ENCODE measurements around the gene RNF130. TPM values are rescaled to one million over a fixed set of nuclear protein-coding genes. Genes with fewer than 3 reads are reported as not detected.

The RNF130 gene
- polyA plus RNA-seq, 1 experiment, result 32.7 TPM

DNA sequence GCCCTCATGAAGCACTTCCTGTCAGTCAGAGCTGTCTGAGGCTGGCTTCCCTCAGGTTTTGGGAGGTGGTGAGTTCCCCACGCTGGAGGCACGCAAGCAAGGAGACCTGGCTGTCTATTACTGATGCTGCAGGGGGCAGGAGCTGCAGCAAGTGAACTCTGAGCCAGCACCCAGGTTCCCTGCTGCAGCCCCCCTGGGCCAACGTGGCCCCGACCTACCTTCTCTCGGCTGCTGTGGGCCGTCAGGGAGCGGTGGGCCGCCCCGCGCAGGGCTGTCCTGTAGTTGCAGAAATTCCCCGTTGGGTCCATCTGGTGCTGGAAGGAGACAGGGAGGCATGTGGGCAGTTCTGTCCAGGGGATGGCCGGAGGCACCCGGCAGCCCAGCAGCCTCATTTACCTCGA lies 46.8 kb upstream of the RNF130 start:
- no peak for TF ChIP-seq CTCF (IDR thresholded peaks at IDR 0.05; ENCODE audit: insufficient read depth, low read depth, low read length)
- Histone ChIP-seq H3K36me3 (ENCODE audit: control insufficient read depth, insufficient read depth, low read length) (no peaks in the 10 kb centered on the region), H3K27me3 (ENCODE audit: control insufficient read depth, insufficient read depth, low read length) (no peaks in the 10 kb centered on the region), H3K4me3 (ENCODE audit: low read depth, low read length) (no peak overlapping the region)
- ChIA-PET CTCF (no interaction called here), POLR2A (no interaction called here)
- DNase-seq (ENCODE audit: low read depth), result no peak

- no peaks in the 10 kb centered on the region for H3K36me3 ChIP-seq (ENCODE audit: control insufficient read depth, insufficient read depth, low read length)
- H3K27me3 ChIP-seq (ENCODE audit: control insufficient read depth, insufficient read depth, low read length), result no peaks in the 10 kb centered on the region
- TF ChIP-seq CTCF (IDR thresholded peaks at IDR 0.05; ENCODE audit: insufficient read depth, low read depth, low read length), result peak; percentile 10; the same call in 1 of the 2 replicates
- ChIA-PET POLR2A (no interaction called here), CTCF (no interaction called here)
- DNase-seq (ENCODE audit: low read depth), result no peak
- H3K4me3 ChIP-seq (ENCODE audit: low read depth, low read length), result no peak overlapping the region
Measured at GRCh38 chr5:180117000-180117725, 45.6 kb upstream of the RNF130 start.

DNA sequence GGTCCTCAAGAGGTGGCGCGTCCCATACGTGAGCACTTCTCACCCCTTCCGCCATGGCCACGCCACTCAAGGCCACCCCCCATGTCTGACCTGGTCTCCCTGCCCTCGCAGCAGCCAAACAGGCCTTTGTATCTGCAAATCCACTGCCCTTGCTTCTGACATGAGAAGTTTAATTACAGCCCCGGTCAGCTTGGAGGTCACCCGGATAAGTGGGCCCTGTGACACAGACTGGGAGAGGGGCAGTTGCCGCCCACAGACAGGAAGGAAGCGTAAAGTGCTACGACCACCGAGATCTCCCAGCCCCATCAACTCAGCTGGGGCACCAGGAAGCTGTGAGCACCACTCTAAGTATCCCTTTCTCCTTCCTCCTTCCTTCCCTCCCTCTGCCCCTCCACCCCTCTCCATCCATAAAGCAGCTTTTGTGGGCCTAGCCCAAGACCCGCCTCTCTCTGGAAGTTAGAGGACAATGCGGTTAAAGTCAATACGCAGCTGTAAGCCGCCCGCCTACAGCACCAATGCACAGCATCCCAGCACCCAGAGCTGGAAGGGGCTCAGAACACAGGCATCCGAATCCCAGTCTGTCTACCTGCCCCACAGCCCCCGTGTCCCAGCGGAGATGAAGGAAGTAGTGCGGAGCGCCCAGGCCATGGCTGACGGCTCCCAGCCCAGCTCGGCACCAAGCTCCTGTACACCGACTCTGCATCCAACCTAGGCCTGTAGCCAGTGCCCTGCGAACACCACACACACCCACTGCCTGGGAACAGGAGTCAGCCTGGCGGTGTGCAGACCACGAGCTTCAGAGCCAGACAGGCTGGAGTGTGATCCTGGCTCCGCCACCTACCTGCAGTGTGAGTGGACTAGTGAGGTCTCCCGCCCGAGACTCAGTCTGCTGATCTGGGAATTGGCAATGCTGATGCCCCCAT lies 44.8 kb upstream of the RNF130 start:
- POLR2A ChIA-PET, result no interaction called here
- Histone ChIP-seq H3K4me3 (ENCODE audit: low read depth, low read length) (no peak overlapping the region), H3K36me3 (ENCODE audit: control insufficient read depth, insufficient read depth, low read length) (no peaks in the 10 kb centered on the region), H3K27me3 (ENCODE audit: control insufficient read depth, insufficient read depth, low read length) (no peaks in the 10 kb centered on the region)
- TF ChIP-seq CTCF (IDR thresholded peaks at IDR 0.05; ENCODE audit: insufficient read depth, low read depth, low read length), result no peak
- no peak for DNase-seq (ENCODE audit: low read depth)
- CTCF ChIA-PET, result no interaction called here

DNA sequence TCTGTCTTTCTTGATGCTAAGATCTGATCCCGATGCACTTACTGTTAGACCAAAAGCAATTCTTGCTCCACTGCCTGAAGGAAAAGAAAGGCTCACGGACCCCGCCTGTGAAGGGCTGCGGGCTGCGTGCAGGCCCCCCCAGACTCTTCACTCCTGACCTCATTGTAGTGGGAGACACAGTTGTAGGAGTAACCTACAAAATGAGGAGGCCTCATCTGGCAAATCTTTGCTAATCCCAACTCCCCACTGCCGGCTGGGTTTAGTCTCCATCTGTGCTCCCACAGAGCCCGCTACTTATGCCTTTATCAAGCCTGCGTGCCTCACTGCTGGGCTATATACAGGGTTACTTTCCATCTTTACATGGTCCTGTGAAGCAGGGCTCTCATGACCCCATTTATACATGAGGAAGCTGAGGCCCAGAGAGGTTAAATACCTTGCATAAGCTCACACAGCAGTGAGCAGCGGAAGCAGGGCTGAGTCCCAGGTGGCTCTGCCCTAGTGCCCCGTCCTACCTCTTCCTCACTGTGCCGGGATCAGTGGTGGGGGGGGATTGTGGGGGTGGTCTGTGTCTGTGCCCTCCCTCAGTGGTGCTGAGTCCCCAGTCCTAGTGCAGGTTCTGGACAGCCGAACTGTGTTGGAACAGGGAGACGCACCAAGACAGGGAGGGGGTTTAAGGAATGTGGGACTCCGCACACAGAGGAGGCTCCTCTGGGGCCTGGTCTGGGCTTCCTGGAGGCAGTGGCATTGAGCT lies 43.9 kb upstream of the RNF130 start:
- Histone ChIP-seq H3K36me3 (ENCODE audit: control insufficient read depth, insufficient read depth, low read length) (no peaks in the 10 kb centered on the region), H3K27me3 (ENCODE audit: control insufficient read depth, insufficient read depth, low read length) (no peaks in the 10 kb centered on the region), H3K4me3 (ENCODE audit: low read depth, low read length) (no peak overlapping the region)
- POLR2A ChIA-PET, result no interaction called here
- TF ChIP-seq CTCF (IDR thresholded peaks at IDR 0.05; ENCODE audit: insufficient read depth, low read depth, low read length), result no peak
- no peak for DNase-seq (ENCODE audit: low read depth)
- CTCF ChIA-PET, result no interaction called here
